Measurements from ENCODE around the gene FOXA1.
"Not testable (repeated sequence)": the region's sequence is repeated elsewhere in the genome, so short reads cannot be mapped to it uniquely, and the experiment has no call there.

The FOXA1 gene

DNA sequence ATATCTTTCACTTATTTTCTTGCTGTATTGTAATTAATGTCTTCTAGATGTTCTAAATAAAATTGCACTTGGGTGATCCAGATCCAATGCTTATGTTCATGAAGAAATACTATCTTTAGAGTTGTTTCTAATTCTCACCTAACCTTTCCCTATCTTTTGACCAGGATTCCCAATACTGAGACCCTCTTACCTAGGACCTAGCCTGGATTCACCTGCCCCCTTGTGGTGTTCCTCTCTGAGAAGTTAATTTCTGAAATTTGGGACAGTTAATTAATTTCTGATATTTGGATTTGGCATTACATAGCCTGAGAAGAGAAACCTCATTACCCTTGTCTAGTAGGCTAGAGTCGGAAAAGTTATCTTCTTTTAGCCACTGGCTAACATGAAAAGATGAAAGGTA, 29.5 kb downstream of the FOXA1 start:
- Histone ChIP-seq H3K9me3 (replicated peaks in 1 of 11) (no peaks in the 10 kb centered on the region), H3K27ac (no peak overlapping the region), H3K4me2 (no peak overlapping the region), H3K4me1 (no peaks in the 10 kb centered on the region), H3K36me3 (no peaks in the 10 kb centered on the region), H3K9ac (no peak overlapping the region), H3K27me3 (no peaks in the 10 kb centered on the region), H3K4me3 (no peak overlapping the region), H4K20me1 (no peaks in the 10 kb centered on the region)
- no peak for TF ChIP-seq Cebpa-rat (IDR thresholded peaks at IDR 0.05)

GRCh38 chr14:37563189-37563588, 31.9 kb downstream of the FOXA1 start:
- no peak overlapping the region for H3K4me3 ChIP-seq
- H3K4me1 ChIP-seq, result no peaks in the 10 kb centered on the region
- H3K9ac ChIP-seq, result no peak overlapping the region
- TF ChIP-seq Cebpa-rat (IDR thresholded peaks at IDR 0.05), result no peak
- no peaks in the 10 kb centered on the region for H3K9me3 ChIP-seq (replicated peaks in 1 of 11)
- H3K27ac ChIP-seq, result no peak overlapping the region
- no peak overlapping the region for H3K4me2 ChIP-seq
- H3K27me3 ChIP-seq, result no peaks in the 10 kb centered on the region
- no peaks in the 10 kb centered on the region for H3K36me3 ChIP-seq
- H4K20me1 ChIP-seq, result no peaks in the 10 kb centered on the region

- no peak overlapping the region for H3K9ac ChIP-seq
- H3K36me3 ChIP-seq, result no peaks in the 10 kb centered on the region
- H3K27ac ChIP-seq, result no peak overlapping the region
- H3K4me2 ChIP-seq, result no peak overlapping the region
- no peaks in the 10 kb centered on the region for H3K4me1 ChIP-seq
- no peak overlapping the region for H3K4me3 ChIP-seq
- peaks cover 17 to 24% (median 20%) of the 10 kb centered on the region in 11 experiments for H3K9me3 ChIP-seq (replicated peaks in 1 of 11)
- no peak for TF ChIP-seq Cebpa-rat (IDR thresholded peaks at IDR 0.05)
- H4K20me1 ChIP-seq, result no peaks in the 10 kb centered on the region
- peaks cover 0 to 9% (median 0%) of the 10 kb centered on the region in 11 experiments; a peak in 1 of 22 replicates for H3K27me3 ChIP-seq
Measured at GRCh38 chr14:37559386-37559785, 35.7 kb downstream of the FOXA1 start.

GRCh38 chr14:37558740-37559139, 36.3 kb downstream of the FOXA1 start:
- no peak overlapping the region for H3K4me3 ChIP-seq
- no peak for TF ChIP-seq Cebpa-rat (IDR thresholded peaks at IDR 0.05)
- peaks cover 19 to 30% (median 24%) of the 10 kb centered on the region in 11 experiments for H3K9me3 ChIP-seq (replicated peaks in 1 of 11)
- H3K36me3 ChIP-seq, result no peaks in the 10 kb centered on the region
- H4K20me1 ChIP-seq, result no peaks in the 10 kb centered on the region
- H3K4me1 ChIP-seq, result peaks cover 0 to 5% (median 0%) of the 10 kb centered on the region in 10 experiments; a peak in 3 of 20 replicates
- H3K4me2 ChIP-seq, result no peak overlapping the region
- H3K27me3 ChIP-seq, result peaks cover 0 to 14% (median 0%) of the 10 kb centered on the region in 11 experiments; a peak in 1 of 22 replicates
- no peak overlapping the region for H3K27ac ChIP-seq
- no peak overlapping the region for H3K9ac ChIP-seq

- not testable (repeated sequence) for H3K36me3 ChIP-seq, H3K27ac ChIP-seq, H4K20me1 ChIP-seq, H3K4me1 ChIP-seq, H3K4me3 ChIP-seq, H3K9ac ChIP-seq, H3K4me2 ChIP-seq
- Histone ChIP-seq H3K27me3 (peaks cover 0 to 21% (median 0%) of the 10 kb centered on the region in 11 experiments; a peak in 1 of 22 replicates), H3K9me3 (replicated peaks in 1 of 11) (peaks cover 29 to 46% (median 39%) of the 10 kb centered on the region in 11 experiments)
Measured at GRCh38 chr14:37555596-37555995, 39.5 kb downstream of the FOXA1 start.

DNA sequence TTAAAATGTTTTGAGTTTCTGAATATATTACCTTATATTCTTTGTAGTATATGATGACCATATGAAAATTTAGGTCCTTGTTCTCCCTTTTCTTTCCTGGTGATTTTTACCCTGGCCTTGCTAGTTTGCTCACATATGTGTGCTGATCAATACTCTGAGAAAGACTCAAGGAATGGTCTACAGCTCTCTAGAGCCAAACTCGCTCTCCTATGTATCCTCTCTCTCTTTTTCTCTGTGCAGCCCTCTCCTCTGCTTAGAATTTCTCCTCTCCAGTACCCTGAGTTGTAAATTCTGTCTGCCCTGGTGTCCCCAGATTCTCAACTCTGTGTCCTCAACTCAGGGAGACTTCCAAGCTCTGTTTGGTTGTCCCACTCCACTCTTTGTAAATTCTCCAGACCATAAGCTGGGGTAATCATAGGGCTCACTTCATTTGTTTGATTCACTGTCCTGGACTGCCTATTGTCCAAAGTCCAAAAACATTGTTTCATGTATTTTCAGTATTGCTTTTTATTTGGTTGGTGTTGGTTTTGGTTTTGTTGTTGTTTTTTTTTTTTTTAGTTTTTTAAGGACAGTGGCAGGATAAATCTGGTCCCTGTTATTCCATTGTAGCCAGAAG, 41.0 kb downstream of the FOXA1 start:
- Histone ChIP-seq H3K4me3 (no peak overlapping the region), H3K27ac (no peak overlapping the region), H3K36me3 (no peaks in the 10 kb centered on the region), H3K9ac (no peak overlapping the region), H3K4me1 (peaks cover 0 to 8% (median 0%) of the 10 kb centered on the region in 10 experiments; a peak in 3 of 20 replicates), H3K27me3 (peaks cover 0 to 21% (median 0%) of the 10 kb centered on the region in 11 experiments; a peak in 1 of 22 replicates), H3K4me2 (no peak overlapping the region; a peak in 2 of 22 replicates), H3K9me3 (replicated peaks in 1 of 11) (peaks cover 29 to 46% (median 39%) of the 10 kb centered on the region in 11 experiments), H4K20me1 (no peaks in the 10 kb centered on the region)
- TF ChIP-seq Cebpa-rat (IDR thresholded peaks at IDR 0.05), result no peak

DNA sequence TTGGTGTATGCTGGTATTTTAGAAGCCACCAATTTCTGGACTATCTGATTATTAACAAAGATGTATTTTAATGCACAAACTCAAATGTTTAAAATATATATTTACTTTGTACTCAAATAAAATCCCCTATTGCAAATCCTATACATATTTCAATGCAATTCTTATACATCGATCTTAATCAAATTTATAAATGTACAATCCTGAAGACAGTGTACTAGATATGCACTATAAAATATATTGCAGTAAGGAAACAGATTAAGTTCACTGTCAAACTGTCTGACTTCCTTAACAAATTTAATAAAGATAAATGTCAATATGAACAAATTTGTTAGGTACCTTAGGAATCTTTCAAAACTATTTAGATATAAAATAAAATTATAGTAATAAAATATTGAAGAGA, 43.9 kb downstream of the FOXA1 start:
- no peak overlapping the region for H3K27ac ChIP-seq
- H3K9me3 ChIP-seq (replicated peaks in 1 of 11), result peaks cover 17 to 27% (median 24%) of the 10 kb centered on the region in 11 experiments
- H4K20me1 ChIP-seq, result no peaks in the 10 kb centered on the region
- H3K27me3 ChIP-seq, result peaks cover 0 to 11% (median 0%) of the 10 kb centered on the region in 11 experiments; a peak in 2 of 22 replicates
- H3K4me2 ChIP-seq, result no peak overlapping the region
- no peak for TF ChIP-seq Cebpa-rat (IDR thresholded peaks at IDR 0.05)
- H3K4me1 ChIP-seq, result peaks cover 0 to 8% (median 0%) of the 10 kb centered on the region in 10 experiments; a peak in 3 of 20 replicates
- no peak overlapping the region for H3K9ac ChIP-seq
- H3K36me3 ChIP-seq, result no peaks in the 10 kb centered on the region
- H3K4me3 ChIP-seq, result no peak overlapping the region

DNA sequence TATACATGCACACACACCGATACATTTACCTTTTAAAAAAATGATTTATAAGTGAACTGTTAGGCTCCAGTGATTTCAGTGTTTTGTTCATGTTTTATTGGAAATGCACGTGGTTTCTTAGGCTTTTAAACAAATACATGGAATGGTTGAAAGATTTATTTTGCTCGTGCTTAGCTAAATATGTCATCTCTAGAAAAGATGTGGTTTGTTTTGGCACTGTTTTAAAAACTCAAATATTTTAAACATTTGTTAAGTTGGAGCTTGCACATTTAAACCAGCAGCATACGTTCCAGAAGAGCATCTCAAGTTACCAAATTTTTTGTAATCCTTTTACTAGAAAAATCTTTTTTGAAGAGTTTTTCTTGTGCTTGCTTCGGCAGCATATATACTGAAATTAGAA, 44.5 kb downstream of the FOXA1 start:
- Histone ChIP-seq H3K4me2 (no peak overlapping the region), H3K4me1 (peaks cover 0 to 8% (median 0%) of the 10 kb centered on the region in 10 experiments; a peak in 3 of 20 replicates), H3K27ac (no peak overlapping the region), H3K27me3 (peaks cover 0 to 11% (median 0%) of the 10 kb centered on the region in 11 experiments; a peak in 2 of 22 replicates), H3K36me3 (no peaks in the 10 kb centered on the region), H3K9me3 (replicated peaks in 1 of 11) (peaks cover 12 to 26% (median 21%) of the 10 kb centered on the region in 11 experiments; a peak in 21 of 22 replicates), H4K20me1 (no peaks in the 10 kb centered on the region), H3K9ac (no peak overlapping the region), H3K4me3 (no peak overlapping the region)
- TF ChIP-seq Cebpa-rat (IDR thresholded peaks at IDR 0.05), result no peak

DNA sequence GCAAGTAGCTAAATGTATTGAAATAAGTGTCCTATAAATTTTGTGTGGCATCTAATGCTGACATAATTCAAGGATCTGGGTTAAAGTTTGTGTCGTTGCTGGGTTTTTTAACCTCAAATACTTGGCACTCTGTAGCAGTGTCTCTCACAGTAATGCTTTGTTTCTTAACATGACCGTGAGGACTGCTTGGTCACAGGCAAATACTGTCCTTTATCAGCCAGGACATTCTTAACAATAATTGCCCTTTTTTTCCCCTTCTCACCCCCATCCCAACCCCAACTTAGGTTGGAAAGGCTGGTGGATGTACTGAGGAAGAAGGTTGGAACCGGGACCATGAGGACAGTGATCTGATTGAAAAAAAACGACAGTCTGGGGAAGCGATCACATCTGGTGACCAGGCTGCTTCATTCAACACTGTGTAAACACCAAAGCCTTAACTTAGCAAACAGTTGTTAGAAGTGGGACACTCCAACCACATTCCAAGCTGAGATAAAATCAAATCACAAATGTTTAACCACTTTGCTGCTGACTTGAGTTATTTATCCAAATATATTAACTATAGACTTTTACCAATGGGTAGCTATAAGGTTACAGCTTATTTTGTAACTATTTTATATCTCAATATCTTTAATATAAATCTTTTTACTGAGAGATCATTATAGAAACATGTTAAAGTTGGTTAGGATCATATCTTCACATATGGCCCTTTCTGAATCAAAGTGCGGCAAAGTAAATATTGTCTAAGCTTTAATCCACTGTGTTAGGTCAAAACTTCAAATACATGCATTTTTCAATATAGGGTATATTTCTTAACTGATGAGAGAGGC, 48.2 kb downstream of the FOXA1 start:
- Histone ChIP-seq H3K27me3 (peaks cover 0 to 4% (median 0%) of the 10 kb centered on the region in 11 experiments; a peak in 1 of 22 replicates), H3K9ac (no peak overlapping the region), H3K4me2 (no peak overlapping the region), H3K4me1 (no peaks in the 10 kb centered on the region), H3K9me3 (replicated peaks in 1 of 11) (peaks cover 0 to 1% (median under 1%) of the 10 kb centered on the region in 11 experiments; a peak in 6 of 22 replicates), H3K4me3 (no peak overlapping the region), H4K20me1 (no peaks in the 10 kb centered on the region), H3K27ac (no peak overlapping the region), H3K36me3 (no peaks in the 10 kb centered on the region)
- no peak for TF ChIP-seq Cebpa-rat (IDR thresholded peaks at IDR 0.05)
